GM13977 (cell line): Measurements from ENCODE around the gene LSMEM2.

Experiments used
- DNase-seq: peaks from one replicate; pipeline ENCODE4 v3.0.0; 2012; ENCODE audit warnings: low spot score
- CTCF ChIP-seq: IDR thresholded peaks from 2 replicates; pipeline ENCODE4 v1.5.1; 2012; ENCODE audit warnings: mild to moderate bottlenecking, control low read depth; ENCODE audit not compliant: insufficient read depth; ENCODE audit errors: extremely low read depth, missing control alignments
- in situ Hi-C: fragments of 300-500 bp; cut with MboI; formaldehyde crosslinking; loops from one replicate; pipeline ENCODE4 v1.12.0; 2022; ENCODE audit warnings: low sequenced_read_pairs, low pct_unique_long_range_greater_than_20kb, mixed read lengths, inconsistent platforms; ENCODE audit not compliant: unreplicated experiment

LSMEM2 gene

GRCh38 chr3:50330330-50330729 is 51.4 kb downstream of the LSMEM2 start:
- in situ Hi-C loops: no loop called here
- DNase-seq: no peak
- no peak for TF ChIP-seq CTCF

- TF ChIP-seq CTCF: no peak
Observed at GRCh38 chr3:50331364-50331907, 52.5 kb downstream of the LSMEM2 start.

GRCh38 chr3:50333744-50334328 is 54.9 kb downstream of the LSMEM2 start:
- no peak for DNase-seq
- TF ChIP-seq CTCF: no peak
- in situ Hi-C loops: no loop called here

More at GRCh38 chr3:50331364-50331907, 52.5 kb downstream of the LSMEM2 start:
- in situ Hi-C loops: no loop called here
- DNase-seq: no peak

- no peak for DNase-seq
- in situ Hi-C loops: no loop called here
- TF ChIP-seq CTCF: no peak
Observed at GRCh38 chr3:50334339-50335075, 55.6 kb downstream of the LSMEM2 start.

GRCh38 chr3:50336452-50337174 is 57.7 kb downstream of the LSMEM2 start:
- in situ Hi-C loops: no loop called here
- DNase-seq: no peak
- no peak for TF ChIP-seq CTCF

- in situ Hi-C loops: no loop called here
- DNase-seq: peak; percentile 99
- TF ChIP-seq CTCF: no peak
Observed at GRCh38 chr3:50337175-50337861, 58.4 kb downstream of the LSMEM2 start.
